Measurements from ENCODE around the gene BAD.

DNA sequence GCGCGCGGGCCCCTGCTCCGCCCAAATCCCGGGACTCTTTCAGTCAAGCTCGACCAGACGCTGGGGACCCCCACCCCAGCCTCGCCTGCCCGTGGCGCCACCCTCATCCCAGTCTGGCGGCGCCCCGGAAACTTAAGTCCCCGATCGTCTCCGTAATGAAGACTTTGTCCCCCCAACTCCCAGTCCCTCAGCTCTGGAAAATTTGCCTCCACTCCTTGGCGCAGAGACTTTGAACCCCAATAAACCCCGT, 32.8 kb downstream of the BAD start:
- TF ChIP-seq, protein P1, sequence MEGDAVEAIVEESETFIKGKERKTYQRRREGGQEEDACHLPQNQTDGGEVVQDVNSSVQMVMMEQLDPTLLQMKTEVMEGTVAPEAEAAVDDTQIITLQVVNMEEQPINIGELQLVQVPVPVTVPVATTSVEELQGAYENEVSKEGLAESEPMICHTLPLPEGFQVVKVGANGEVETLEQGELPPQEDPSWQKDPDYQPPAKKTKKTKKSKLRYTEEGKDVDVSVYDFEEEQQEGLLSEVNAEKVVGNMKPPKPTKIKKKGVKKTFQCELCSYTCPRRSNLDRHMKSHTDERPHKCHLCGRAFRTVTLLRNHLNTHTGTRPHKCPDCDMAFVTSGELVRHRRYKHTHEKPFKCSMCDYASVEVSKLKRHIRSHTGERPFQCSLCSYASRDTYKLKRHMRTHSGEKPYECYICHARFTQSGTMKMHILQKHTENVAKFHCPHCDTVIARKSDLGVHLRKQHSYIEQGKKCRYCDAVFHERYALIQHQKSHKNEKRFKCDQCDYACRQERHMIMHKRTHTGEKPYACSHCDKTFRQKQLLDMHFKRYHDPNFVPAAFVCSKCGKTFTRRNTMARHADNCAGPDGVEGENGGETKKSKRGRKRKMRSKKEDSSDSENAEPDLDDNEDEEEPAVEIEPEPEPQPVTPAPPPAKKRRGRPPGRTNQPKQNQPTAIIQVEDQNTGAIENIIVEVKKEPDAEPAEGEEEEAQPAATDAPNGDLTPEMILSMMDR (conservative IDR thresholded peaks at IDR 0.05 in 1 of 2, IDR thresholded peaks at IDR 0.05 in 1 of 2; ENCODE audit: extremely low read depth in 1 of 2, insufficient read depth in 1 of 2, low read depth in 1 of 2, low read length in 2 of 2) = no peak
- no peak for TF ChIP-seq EZH2 (IDR thresholded peaks at IDR 0.05; ENCODE audit: borderline replicate concordance, low read length)

Measured in mammary epithelial cell (primary cell).